OCI-LY7 (cell line): ENCODE measurements around the gene NF2. TPM values are rescaled to one million over a fixed set of nuclear protein-coding genes. Genes with fewer than 3 reads are reported as not detected.

Experiments
- BruUV-seq: library from RNA; stranded (reverse); fragments of 400-500 nt; replicated peaks from 2 replicates; lab custom pipeline; 2021; lab: Mats Ljungman, UMichigan
- CTCF ChIA-PET: fragments of 300-600 bp; sonication (Branson Sonifier 250); formaldehyde crosslinking; loops from one replicate; lab custom pipeline; 2022; ENCODE audit warnings: antibody characterized with exemption; ENCODE audit not compliant: unreplicated experiment; lab: Charles Lee
- POLR2A ChIA-PET: fragments of 300-600 bp; sonication (Branson Sonifier 250); formaldehyde crosslinking; loops from one replicate; lab custom pipeline; 2022; ENCODE audit warnings: antibody characterized with exemption; lab: Charles Lee
- DNase-seq: peaks from one replicate; pipeline ENCODE4 v3.0.0-alpha.2; 2015; ENCODE audit warnings: low spot score
- H2AFZ ChIP-seq: fragments of 200-600 bp; sonication (generic), shearing (Covaris generic); 2 replicates; pipeline ENCODE4 v1.6.1; 2014; ENCODE audit warnings: mild to moderate bottlenecking, antibody characterized with exemption, low read length, moderate library complexity
- H3K27ac ChIP-seq: fragments of 200-600 bp; sonication (generic); 2 replicates; pipeline ENCODE4 v1.5.1; 2014; ENCODE audit warnings: mixed run types, low read depth, mild to moderate bottlenecking, moderate library complexity, low read length, inconsistent platforms; ENCODE audit not compliant: poor library complexity, severe bottlenecking
- H3K36me3 ChIP-seq: fragments of 200-600 bp; sonication (generic); 2 replicates; pipeline ENCODE4 v1.6.1; 2014; ENCODE audit warnings: mild to moderate bottlenecking, antibody characterized with exemption, low read length, moderate library complexity, mixed read lengths; ENCODE audit not compliant: insufficient read depth
- H3K4me1 ChIP-seq: fragments of 200-600 bp; sonication (generic); 2 replicates; pipeline ENCODE4 v1.5.1; 2014; ENCODE audit warnings: mild to moderate bottlenecking, low read length; ENCODE audit not compliant: insufficient read depth, poor library complexity, severe bottlenecking
- H3K4me2 ChIP-seq: fragments of 200-600 bp; sonication (generic); 2 replicates; pipeline ENCODE4 v1.6.1; 2014; ENCODE audit warnings: mild to moderate bottlenecking, low read length
- H3K4me3 ChIP-seq: fragments of 200-600 bp; sonication (generic); 2 replicates; pipeline ENCODE4 v1.5.1; 2014; ENCODE audit warnings: mild to moderate bottlenecking, low read depth, low read length; ENCODE audit not compliant: poor library complexity, severe bottlenecking
- H3K79me2 ChIP-seq: fragments of 200-600 bp; sonication (generic); 2 replicates; pipeline ENCODE4 v1.6.1; 2016; ENCODE audit warnings: low read depth, mild to moderate bottlenecking, low read length, moderate library complexity, mixed read lengths; ENCODE audit not compliant: insufficient read depth
- H3K9me2 ChIP-seq: fragments of 200-600 bp; sonication (generic); 2 replicates; pipeline ENCODE4 v1.6.1; 2016; ENCODE audit warnings: mild to moderate bottlenecking, low read length, mixed read lengths; ENCODE audit not compliant: insufficient read depth
- H3K9me3 ChIP-seq: fragments of 200-600 bp; sonication (generic); 2 replicates; pipeline ENCODE4 v1.6.1; 2014; ENCODE audit warnings: mild to moderate bottlenecking, mixed run types, low read length, mixed read lengths
- H4K20me1 ChIP-seq: fragments of 200-600 bp; sonication (generic); 2 replicates; pipeline ENCODE4 v1.6.1; 2014; ENCODE audit warnings: mild to moderate bottlenecking, antibody characterized with exemption, low read length, moderate library complexity, mixed read lengths; ENCODE audit not compliant: insufficient read depth
- EZH2phosphoT487 ChIP-seq: fragments of 200-600 bp; sonication (generic); IDR thresholded peaks from 2 replicates; pipeline ENCODE4 v1.6.1; 2018; ENCODE audit warnings: low read depth, borderline replicate concordance, mild to moderate bottlenecking, mixed run types, antibody characterized with exemption, low read length, moderate library complexity, mixed read lengths
- intact Hi-C: fragments of 100-400 bp; cut with micrococcal nuclease; formaldehyde crosslinking; loops from one replicate; pipeline ENCODE4 v1.10.0; 2022; ENCODE audit not compliant: unreplicated experiment
- total RNA-seq, 2 experiments: library from RNA; depleted of rRNA in 1 of 2; stranded (reverse); fragments of >200 nt in 1 of 2; shearing (Covaris generic) in 1 of 2; gene quantifications; 2 replicates each; pipeline ENCODE4 v1.2.3, GENCODE V29; 2014 to 2022
- TF ChIP-seq, protein P1 (sequence below): fragments of 200-600 bp; sonication (generic); conservative IDR thresholded peaks from 2 replicates; pipeline ENCODE4 v1.5.1; 2014; ENCODE audit warnings: mild to moderate bottlenecking, antibody characterized with exemption, low read length, moderate library complexity, mixed read lengths

NF2 gene
- total RNA-seq, 2 experiments from 2014 or later: 22.2 to 34.8 TPM

DNA sequence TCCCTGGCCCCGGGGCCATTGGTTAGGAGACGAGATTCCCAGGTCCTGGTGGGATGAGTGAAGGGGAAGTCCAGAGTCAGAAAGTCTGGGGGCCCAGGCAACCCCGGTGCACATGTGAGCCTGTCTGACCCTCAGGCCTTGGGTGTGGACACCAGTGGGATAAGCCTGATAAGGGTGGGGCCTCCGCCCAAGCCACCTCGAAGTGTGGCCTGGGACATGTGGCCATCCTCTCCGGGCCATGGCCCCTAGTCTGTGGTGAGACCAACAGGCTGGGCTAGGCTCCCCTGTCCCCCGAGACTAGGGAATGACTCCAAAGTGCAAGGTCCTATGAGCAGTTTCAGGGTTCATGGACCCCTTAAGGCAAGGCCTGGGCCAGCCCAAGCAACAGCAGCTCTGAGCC lies 122.7 kb downstream of the NF2 start:
- no TSS peak for BruUV-seq
- H3K9me2 ChIP-seq: no peaks in the 10 kb centered on the region
- H2AFZ ChIP-seq: no peak overlapping the region
- no peaks in the 10 kb centered on the region for H4K20me1 ChIP-seq
- CTCF ChIA-PET: no interaction called here
- H3K4me3 ChIP-seq: no peak overlapping the region
- no peaks in the 10 kb centered on the region for H3K4me1 ChIP-seq
- H3K27ac ChIP-seq: no peak overlapping the region
- no peak for TF ChIP-seq EZH2phosphoT487
- TF ChIP-seq, protein P1, sequence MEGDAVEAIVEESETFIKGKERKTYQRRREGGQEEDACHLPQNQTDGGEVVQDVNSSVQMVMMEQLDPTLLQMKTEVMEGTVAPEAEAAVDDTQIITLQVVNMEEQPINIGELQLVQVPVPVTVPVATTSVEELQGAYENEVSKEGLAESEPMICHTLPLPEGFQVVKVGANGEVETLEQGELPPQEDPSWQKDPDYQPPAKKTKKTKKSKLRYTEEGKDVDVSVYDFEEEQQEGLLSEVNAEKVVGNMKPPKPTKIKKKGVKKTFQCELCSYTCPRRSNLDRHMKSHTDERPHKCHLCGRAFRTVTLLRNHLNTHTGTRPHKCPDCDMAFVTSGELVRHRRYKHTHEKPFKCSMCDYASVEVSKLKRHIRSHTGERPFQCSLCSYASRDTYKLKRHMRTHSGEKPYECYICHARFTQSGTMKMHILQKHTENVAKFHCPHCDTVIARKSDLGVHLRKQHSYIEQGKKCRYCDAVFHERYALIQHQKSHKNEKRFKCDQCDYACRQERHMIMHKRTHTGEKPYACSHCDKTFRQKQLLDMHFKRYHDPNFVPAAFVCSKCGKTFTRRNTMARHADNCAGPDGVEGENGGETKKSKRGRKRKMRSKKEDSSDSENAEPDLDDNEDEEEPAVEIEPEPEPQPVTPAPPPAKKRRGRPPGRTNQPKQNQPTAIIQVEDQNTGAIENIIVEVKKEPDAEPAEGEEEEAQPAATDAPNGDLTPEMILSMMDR: no peak
- H3K4me2 ChIP-seq: no peak overlapping the region
- no peaks in the 10 kb centered on the region for H3K79me2 ChIP-seq
- intact Hi-C loops: no loop called here
- POLR2A ChIA-PET: no interaction called here
- no peak for DNase-seq
- H3K9me3 ChIP-seq: no peaks in the 10 kb centered on the region
- no peaks in the 10 kb centered on the region for H3K36me3 ChIP-seq

DNA sequence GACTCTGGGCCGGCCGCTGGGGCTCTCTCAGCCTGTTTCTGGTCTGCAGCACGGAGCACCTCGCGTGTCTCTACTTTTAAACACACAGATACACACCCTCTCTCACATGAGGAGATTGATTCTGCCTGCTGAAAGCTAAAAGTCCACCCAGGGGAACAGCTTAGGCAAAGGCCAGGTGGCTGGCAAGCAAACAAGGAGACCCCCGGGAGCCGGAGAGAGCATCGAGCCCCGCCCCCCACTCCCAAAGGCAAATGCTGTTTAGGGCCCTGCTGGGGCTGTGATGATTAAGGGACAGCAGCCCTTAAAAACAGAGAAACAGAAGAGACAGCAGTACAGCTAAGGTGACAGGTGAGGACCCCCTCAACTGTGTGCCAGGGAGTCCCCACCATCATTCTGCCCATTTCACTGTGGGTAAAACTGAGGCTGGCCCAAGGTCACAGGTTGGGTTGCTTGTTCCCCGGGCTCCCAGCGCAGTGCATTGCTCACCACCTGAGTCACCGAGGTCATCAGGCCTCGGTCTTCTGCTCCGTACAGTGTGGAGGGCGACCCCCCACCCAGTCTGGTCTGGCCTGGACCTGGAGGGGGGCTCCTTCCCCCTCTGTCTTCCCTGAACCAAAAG lies 123.2 kb downstream of the NF2 start:
- Histone ChIP-seq H3K4me1 (no peaks in the 10 kb centered on the region), H3K4me3 (no peak overlapping the region), H3K9me2 (no peaks in the 10 kb centered on the region), H4K20me1 (no peaks in the 10 kb centered on the region), H3K9me3 (no peaks in the 10 kb centered on the region), H2AFZ (no peak overlapping the region), H3K36me3 (no peaks in the 10 kb centered on the region), H3K79me2 (no peaks in the 10 kb centered on the region), H3K27ac (no peak overlapping the region), H3K4me2 (no peak overlapping the region)
- DNase-seq: no peak
- no peak for TF ChIP-seq EZH2phosphoT487
- TF ChIP-seq, protein P1: no peak
- no TSS peak for BruUV-seq
- ChIA-PET POLR2A (no interaction called here), CTCF (no interaction called here)
- intact Hi-C loops: loop anchor here (1.0 kb wide), 1 partner anchor 279 kb away; no protein-coding TSS in a partner anchor

DNA sequence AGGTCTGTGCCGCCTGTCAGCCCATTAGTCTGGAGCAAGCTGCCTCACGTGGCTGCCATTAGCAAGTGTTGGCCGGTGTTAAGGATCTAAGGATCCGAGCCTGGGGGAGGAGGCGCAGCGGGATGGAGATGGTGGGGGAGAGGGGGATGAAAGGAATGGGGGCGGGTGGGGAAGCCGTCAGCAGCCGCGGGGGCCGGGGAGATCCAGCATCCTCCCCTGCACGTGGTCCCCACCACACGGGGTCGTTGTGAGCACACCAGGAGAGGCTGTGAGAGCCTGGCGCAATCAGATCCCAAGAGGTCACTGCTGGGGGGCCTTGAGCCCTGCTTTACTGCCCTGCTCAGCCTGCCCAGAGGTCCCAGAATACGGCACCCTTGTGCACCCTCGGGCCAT lies 123.7 kb downstream of the NF2 start:
- CTCF ChIA-PET: no interaction called here
- no peaks in the 10 kb centered on the region for H3K4me1 ChIP-seq
- TF ChIP-seq, protein P1: peak; percentile 58
- no peak for TF ChIP-seq EZH2phosphoT487
- no peak overlapping the region for H2AFZ ChIP-seq
- POLR2A ChIA-PET: no interaction called here
- H3K4me3 ChIP-seq: no peak overlapping the region
- H3K9me2 ChIP-seq: no peaks in the 10 kb centered on the region
- H3K79me2 ChIP-seq: no peaks in the 10 kb centered on the region
- H3K36me3 ChIP-seq: no peaks in the 10 kb centered on the region
- H3K4me2 ChIP-seq: no peak overlapping the region
- intact Hi-C loops: loop anchor here (1.0 kb wide), 1 partner anchor 278 kb away; no protein-coding TSS in a partner anchor
- H4K20me1 ChIP-seq: no peaks in the 10 kb centered on the region
- no peak overlapping the region for H3K27ac ChIP-seq
- DNase-seq: peak; percentile 30
- no peaks in the 10 kb centered on the region for H3K9me3 ChIP-seq
- no TSS peak for BruUV-seq
